ENCODE measurements around the gene UROC1.

UROC1 gene

GRCh38 chr3:126494970-126495230, 22.7 kb downstream of the UROC1 start:
- no peaks in the 10 kb centered on the region for H4K20me1 ChIP-seq (ENCODE audit: insufficient read depth, low read length, poor library complexity, severe bottlenecking)
- no peak overlapping the region for H2AFZ ChIP-seq (ENCODE audit: low read length)
- no peak overlapping the region for H3K4me3 ChIP-seq (ENCODE audit: low read length, poor library complexity, severe bottlenecking)
- H3K9me2 ChIP-seq (replicated peaks; ENCODE audit: low read depth, low read length): no peaks in the 10 kb centered on the region
- H3K27me3 ChIP-seq (ENCODE audit: insufficient read depth, low read length, poor library complexity, severe bottlenecking): no peaks in the 10 kb centered on the region
- H3K4me2 ChIP-seq (ENCODE audit: low read depth, low read length, poor library complexity, severe bottlenecking): no peak overlapping the region
- no peak for TF ChIP-seq CTCF (conservative IDR thresholded peaks at IDR 0.05; ENCODE audit: low read length)
- no peak for TF ChIP-seq EZH2phosphoT487 (IDR thresholded peaks at IDR 0.05; ENCODE audit: borderline replicate concordance)
- peaks cover 36% of the 10 kb centered on the region for H3K4me1 ChIP-seq (ENCODE audit: insufficient read depth, low read length, poor library complexity, severe bottlenecking)
- H3K79me2 ChIP-seq (ENCODE audit: insufficient read depth, low read length): no peaks in the 10 kb centered on the region
- no peaks in the 10 kb centered on the region for H3K9me3 ChIP-seq (ENCODE audit: insufficient read depth, low read depth, low read length)
- no peaks in the 10 kb centered on the region for H3F3A ChIP-seq (ENCODE audit: low read depth)
- no peaks in the 10 kb centered on the region for H3K36me3 ChIP-seq (ENCODE audit: insufficient read depth, low read length)
- no peak overlapping the region for H3K9ac ChIP-seq (ENCODE audit: low read depth, low read length, poor library complexity, severe bottlenecking)

- H3K79me2 ChIP-seq (ENCODE audit: insufficient read depth, low read length): no peaks in the 10 kb centered on the region
- no peaks in the 10 kb centered on the region for H4K20me1 ChIP-seq (ENCODE audit: insufficient read depth, low read length, poor library complexity, severe bottlenecking)
- H3K9me3 ChIP-seq (ENCODE audit: insufficient read depth, low read depth, low read length): no peaks in the 10 kb centered on the region
- no peak overlapping the region for H2AFZ ChIP-seq (ENCODE audit: low read length)
- no peak overlapping the region for H3K4me3 ChIP-seq (ENCODE audit: low read length, poor library complexity, severe bottlenecking)
- H3K36me3 ChIP-seq (ENCODE audit: insufficient read depth, low read length): no peaks in the 10 kb centered on the region
- H3K4me2 ChIP-seq (ENCODE audit: low read depth, low read length, poor library complexity, severe bottlenecking): no peak overlapping the region
- H3K9me2 ChIP-seq (replicated peaks; ENCODE audit: low read depth, low read length): no peaks in the 10 kb centered on the region
- peaks cover 32% of the 10 kb centered on the region for H3K4me1 ChIP-seq (ENCODE audit: insufficient read depth, low read length, poor library complexity, severe bottlenecking)
- no peaks in the 10 kb centered on the region for H3F3A ChIP-seq (ENCODE audit: low read depth)
- H3K9ac ChIP-seq (ENCODE audit: low read depth, low read length, poor library complexity, severe bottlenecking): no peak overlapping the region
- TF ChIP-seq CTCF (conservative IDR thresholded peaks at IDR 0.05; ENCODE audit: low read length) (no peak), EZH2phosphoT487 (IDR thresholded peaks at IDR 0.05; ENCODE audit: borderline replicate concordance) (no peak)
- H3K27me3 ChIP-seq (ENCODE audit: insufficient read depth, low read length, poor library complexity, severe bottlenecking): no peaks in the 10 kb centered on the region
Measured at GRCh38 chr3:126494204-126494969, 23.2 kb downstream of the UROC1 start.

- Histone ChIP-seq H3K9ac (ENCODE audit: low read depth, low read length, poor library complexity, severe bottlenecking) (no peak overlapping the region), H3K4me3 (ENCODE audit: low read length, poor library complexity, severe bottlenecking) (no peak overlapping the region), H3K4me1 (ENCODE audit: insufficient read depth, low read length, poor library complexity, severe bottlenecking) (peaks cover 32% of the 10 kb centered on the region), H2AFZ (ENCODE audit: low read length) (no peak overlapping the region), H3K9me2 (replicated peaks; ENCODE audit: low read depth, low read length) (no peaks in the 10 kb centered on the region), H4K20me1 (ENCODE audit: insufficient read depth, low read length, poor library complexity, severe bottlenecking) (no peaks in the 10 kb centered on the region), H3F3A (ENCODE audit: low read depth) (no peaks in the 10 kb centered on the region), H3K4me2 (ENCODE audit: low read depth, low read length, poor library complexity, severe bottlenecking) (no peak overlapping the region), H3K9me3 (ENCODE audit: insufficient read depth, low read depth, low read length) (no peaks in the 10 kb centered on the region), H3K79me2 (ENCODE audit: insufficient read depth, low read length) (no peaks in the 10 kb centered on the region), H3K27me3 (ENCODE audit: insufficient read depth, low read length, poor library complexity, severe bottlenecking) (no peaks in the 10 kb centered on the region), H3K36me3 (ENCODE audit: insufficient read depth, low read length) (no peaks in the 10 kb centered on the region)
- TF ChIP-seq CTCF (conservative IDR thresholded peaks at IDR 0.05; ENCODE audit: low read length) (no peak), EZH2phosphoT487 (IDR thresholded peaks at IDR 0.05; ENCODE audit: borderline replicate concordance) (no peak)
Measured at GRCh38 chr3:126493739-126494138, 23.8 kb downstream of the UROC1 start.

Measured in Loucy (cell line).